Left cardiac atrium (tissue), 4 donors: ENCODE results near the gene MAP3K1. TPM values are rescaled to one million over a fixed set of nuclear protein-coding genes. Genes with fewer than 3 reads are reported as not detected.

Experiments
- ATAC-seq, 2 donors: fragments of 200-7000 bp; cut with Tn5 transposase; one replicate each; pipeline ENCODE4 v1.9.1; 2020; ENCODE audit warnings: mild to moderate bottlenecking in 2 of 2, moderate library complexity in 2 of 2
- DNase-seq: peaks from one replicate; pipeline ENCODE4 v3.0.0-alpha.2; 2020
- intact Hi-C, 2 donors: fragments of 100-400 bp; cut with DNase I; formaldehyde crosslinking; loops; one replicate each; pipeline versions ENCODE4 v1.14.1 to v1.15.1; 2022 to 2023
- total RNA-seq, 2 donors: library from RNA; stranded (reverse); fragmentation: NEBNext Ultra II Directional; extraction: Animal tissue kit (Norgen Biotek cat#: 25700); gene quantifications; one replicate each; pipeline ENCODE4 v1.2.1, GENCODE V29; 2021
- donor health status: DM: no; HTN: yes; CAD: no.
- donor health status: DM: no; HTN: yes; CAD: no; lungs with severe emphysema.
- donor health status: DM: yes; HTN: yes; CAD: no.
- donor health status: Dilated cardiomyopathy.

The MAP3K1 gene
- total RNA-seq, 2 donors from 2014 or later, result 8.4 to 8.5 TPM

DNA sequence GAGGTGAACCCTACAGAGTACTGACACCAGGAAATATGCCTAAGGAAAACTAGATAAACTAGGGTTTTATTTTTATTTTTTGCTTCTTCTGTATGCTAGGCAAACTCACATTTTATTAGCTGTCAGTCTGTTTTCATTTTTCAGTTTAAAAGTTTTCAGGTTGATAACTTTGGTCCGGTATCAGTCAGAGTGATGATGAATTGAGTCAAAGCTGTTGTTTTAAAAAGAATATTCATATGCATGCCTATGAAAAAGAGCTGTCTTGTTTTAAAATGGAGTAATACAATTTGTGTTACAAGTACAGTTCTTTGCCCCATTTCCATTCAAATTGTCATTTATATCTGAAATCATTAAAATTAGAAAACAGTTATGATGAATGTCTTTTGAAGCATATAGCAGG lies 22.6 kb downstream of the MAP3K1 start:
- no peak for ATAC-seq
- DNase-seq, result no peak
- intact Hi-C loops, result loop anchor here (1.0 to 5.0 kb wide), 2 partner anchors 566 to 568 kb away; no protein-coding TSS in a partner anchor

DNA sequence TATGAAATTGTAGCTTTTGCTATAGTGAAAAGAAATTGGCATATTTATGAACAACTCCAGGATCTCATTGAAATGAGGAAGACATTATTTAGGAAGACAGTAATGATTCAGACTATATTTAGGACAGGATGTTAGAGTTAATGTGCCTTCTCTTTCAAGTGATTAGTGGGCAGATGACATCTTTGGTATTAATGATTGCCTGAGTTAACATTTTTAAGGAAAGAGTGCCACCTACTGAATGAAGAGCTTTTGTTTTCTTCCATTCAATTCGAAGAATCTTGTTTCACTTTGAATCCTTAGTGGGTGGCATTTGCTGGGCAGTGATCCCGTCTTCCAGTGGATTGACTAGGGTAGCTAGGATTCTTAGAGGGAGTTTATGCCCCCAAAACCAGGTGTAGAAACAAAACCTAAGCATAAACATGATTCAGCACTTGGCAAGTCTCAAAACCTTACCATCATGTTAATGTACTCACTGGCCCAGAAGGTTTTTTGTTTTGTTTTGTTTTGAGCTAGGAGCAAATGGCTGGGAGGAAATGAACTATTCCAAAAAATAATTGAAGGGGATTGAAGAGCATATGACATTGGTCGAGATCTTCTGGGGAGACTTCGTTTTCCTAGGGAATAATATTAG lies 23.2 kb downstream of the MAP3K1 start:
- DNase-seq (no peak), ATAC-seq (peak; percentile 61 to 64)
- intact Hi-C loops, result loop anchor here (1.0 to 5.0 kb wide), 2 partner anchors 566 to 568 kb away; no protein-coding TSS in a partner anchor

DNA sequence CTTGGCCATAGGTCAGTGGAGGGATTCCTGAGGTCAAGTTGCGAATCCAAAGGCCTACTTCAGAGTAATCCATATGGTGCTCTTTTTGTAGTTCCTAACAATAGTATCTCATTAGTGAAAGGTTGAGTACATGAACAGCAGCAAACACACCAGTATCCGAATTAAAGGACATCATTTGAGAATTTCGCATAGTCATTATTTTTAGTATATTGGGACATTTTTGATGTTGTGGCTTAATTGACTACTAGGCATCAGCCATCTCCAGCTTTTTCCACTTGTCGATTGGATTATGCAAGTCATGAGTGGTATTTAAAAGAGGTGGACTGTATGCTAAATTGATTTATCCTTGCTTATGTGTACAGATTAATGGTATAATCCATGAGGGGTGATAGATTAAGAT lies 23.7 kb downstream of the MAP3K1 start:
- DNase-seq, result no peak
- no peak for ATAC-seq
- intact Hi-C loops, result loop anchor here in 1 of 2 donors (5.0 kb wide), 1 partner anchor 567 kb away; no protein-coding TSS in a partner anchor

DNA sequence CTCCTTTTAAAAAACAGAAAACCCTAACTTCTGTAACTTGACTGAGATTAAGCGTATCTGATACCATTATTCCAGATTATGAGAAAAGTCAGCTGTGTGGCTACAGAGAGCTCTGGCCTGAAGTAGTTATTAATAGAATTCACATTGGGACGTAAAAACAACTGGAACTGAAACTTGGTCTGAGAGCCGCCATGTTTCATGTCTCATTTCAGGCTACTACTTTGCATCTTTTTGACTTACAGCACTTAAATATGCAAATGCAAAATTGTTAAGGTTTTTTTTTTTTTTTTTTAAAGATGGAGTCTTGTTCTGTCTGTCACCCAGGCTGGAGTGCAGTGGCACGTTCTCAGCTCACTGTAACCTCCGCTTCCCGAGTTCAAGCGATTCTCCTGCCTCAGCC lies 25.2 kb downstream of the MAP3K1 start:
- intact Hi-C loops, result no loop called here

DNA sequence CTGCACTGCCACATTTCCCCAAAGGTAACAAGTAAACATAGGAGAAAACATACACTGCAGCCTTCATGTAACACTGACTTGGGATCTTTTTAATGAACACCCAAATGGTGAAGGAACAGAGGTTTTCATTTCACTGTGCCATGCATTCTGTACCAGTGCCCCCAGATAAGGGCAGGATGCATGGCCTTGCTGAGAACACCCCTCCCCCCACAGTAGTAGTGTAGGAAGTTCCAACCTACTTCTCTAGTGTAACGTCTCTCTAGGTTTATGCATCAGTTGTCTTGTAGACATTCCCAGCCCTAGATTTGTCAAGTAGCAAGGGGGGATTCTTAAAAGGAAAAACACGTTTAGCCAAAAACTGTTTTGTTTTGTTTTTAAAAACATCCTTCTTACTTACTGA lies 29.9 kb downstream of the MAP3K1 start:
- intact Hi-C loops, result no loop called here
- no peak for DNase-seq
- ATAC-seq, result peak in 1 of 2 donors; percentile 48

More for the DNA sequence above, 25.2 kb downstream of the MAP3K1 start:
- no peak for DNase-seq
- ATAC-seq, result peak in 1 of 2 donors; percentile 23

DNA sequence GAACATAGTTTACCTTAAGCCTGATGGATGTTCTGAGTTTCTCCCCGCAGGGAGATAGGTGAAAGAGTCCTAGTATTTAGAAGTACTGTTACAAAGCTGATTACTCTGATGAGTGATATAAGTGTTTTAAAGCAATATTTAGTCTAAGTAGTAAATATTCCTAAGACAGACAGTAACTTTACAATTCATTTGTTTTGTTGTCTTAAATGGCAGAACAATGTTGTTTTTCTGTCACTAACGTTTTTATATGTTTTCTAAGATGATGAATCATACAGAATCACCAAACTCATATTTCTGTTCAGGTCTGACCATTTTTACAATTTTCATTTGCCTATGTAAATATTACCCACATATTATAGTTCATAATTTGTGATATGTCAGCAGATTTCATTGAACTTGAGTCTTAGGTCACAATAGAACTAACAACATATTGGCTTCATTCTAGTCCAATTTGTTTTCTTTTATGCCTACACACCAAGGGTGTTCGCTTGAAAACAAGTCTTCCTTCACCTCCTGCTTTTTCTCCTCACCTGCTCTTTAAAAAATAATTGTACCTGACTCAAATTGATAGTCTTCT lies 30.6 kb downstream of the MAP3K1 start:
- ATAC-seq (no peak), DNase-seq (no peak)
- intact Hi-C loops, result no loop called here

DNA sequence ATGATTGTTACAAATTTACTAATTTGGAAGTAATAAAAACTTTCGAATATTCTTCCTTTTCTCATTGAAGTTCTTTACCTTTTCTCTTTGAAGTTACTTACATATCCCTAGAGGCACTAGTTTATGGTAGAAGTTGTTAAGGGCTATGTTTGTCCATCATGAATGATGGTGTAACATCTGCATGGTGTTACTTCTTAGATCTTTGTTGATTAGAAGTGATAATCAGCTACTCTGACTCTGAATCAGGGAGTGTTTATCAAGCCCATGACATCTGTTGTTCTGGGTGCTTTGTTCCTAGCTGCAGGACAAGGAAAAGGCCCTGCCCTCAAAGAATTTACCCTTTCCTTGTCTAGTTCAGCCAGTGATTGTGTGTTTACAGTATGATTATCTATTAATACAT lies 32.9 kb downstream of the MAP3K1 start:
- ATAC-seq, result no peak
- intact Hi-C loops, result no loop called here

DNA sequence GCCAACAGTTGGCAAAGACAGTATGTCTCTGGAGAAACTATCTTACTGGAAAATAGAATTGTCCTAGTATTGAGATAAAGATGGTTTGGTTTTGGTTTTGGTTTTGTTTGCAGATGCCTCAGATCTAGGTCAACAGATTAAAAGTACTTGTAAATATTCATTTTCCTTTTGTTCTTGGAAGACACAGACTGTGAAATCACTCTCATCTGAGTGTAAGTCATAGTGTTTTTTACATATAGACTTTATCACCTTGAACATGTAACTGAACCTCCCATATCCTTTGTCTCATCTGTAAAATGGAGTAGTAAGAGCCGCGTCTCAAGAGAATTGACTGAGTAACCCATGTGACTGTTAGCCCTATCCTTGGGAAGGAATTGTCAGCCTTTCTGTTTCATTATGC lies 34.3 kb downstream of the MAP3K1 start:
- ATAC-seq, result no peak
- intact Hi-C loops, result no loop called here
- DNase-seq, result no peak

More for the DNA sequence above, 32.9 kb downstream of the MAP3K1 start:
- DNase-seq, result no peak

DNA sequence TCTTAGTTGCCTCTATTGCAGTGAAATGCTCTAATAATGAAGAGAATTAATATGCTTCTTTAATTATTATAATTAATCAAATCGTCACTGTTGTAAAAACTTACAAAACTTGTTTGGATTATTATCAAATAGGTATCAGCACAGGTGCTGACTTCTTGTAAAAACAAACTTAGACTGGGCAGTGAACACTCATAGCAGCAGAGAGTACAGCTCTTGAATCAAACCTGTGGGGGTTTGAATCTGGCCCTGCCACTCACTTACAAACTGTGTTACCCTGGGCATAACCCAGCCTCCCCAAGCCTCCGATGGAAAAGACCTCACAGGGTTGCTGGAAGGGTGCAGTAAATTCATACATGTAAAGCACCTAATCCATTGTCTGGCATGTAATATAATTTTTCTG lies 35.1 kb downstream of the MAP3K1 start:
- no peak for ATAC-seq
- intact Hi-C loops, result no loop called here
- DNase-seq, result no peak

DNA sequence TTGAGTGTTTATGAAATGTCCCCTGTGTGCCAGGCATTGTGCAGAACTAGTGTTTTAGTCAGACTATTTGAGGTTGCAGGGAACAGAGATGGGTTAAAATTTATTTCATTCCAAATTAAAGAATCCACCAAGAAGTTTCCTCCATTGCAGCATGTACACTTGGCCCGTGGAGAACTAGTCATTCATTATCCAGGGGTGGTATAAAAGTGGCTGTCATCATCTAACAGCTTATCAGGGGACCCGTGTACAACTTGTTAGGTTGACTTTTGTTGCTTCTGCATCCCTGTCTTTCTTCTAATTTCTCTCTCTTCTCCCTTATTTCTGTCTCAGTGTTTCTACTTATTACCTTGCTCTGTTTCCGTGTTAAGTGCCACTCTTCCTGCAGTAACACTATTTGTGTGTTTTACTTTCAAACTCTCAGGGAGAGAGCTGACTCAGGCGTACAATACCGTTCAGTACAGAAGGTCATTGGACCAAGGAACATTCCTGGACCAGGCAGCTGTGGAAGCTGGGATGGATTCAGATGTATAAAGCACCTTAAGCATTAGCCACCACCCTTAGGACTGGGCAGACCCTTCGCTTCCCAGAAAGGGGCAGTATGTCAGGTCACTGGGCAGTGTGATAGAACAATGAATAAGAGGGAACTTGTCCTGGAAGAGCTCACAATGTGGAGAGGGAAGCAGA lies 36.1 kb downstream of the MAP3K1 start:
- ATAC-seq (peak; percentile 59 to 61), DNase-seq (no peak)
- intact Hi-C loops, result no loop called here

DNA sequence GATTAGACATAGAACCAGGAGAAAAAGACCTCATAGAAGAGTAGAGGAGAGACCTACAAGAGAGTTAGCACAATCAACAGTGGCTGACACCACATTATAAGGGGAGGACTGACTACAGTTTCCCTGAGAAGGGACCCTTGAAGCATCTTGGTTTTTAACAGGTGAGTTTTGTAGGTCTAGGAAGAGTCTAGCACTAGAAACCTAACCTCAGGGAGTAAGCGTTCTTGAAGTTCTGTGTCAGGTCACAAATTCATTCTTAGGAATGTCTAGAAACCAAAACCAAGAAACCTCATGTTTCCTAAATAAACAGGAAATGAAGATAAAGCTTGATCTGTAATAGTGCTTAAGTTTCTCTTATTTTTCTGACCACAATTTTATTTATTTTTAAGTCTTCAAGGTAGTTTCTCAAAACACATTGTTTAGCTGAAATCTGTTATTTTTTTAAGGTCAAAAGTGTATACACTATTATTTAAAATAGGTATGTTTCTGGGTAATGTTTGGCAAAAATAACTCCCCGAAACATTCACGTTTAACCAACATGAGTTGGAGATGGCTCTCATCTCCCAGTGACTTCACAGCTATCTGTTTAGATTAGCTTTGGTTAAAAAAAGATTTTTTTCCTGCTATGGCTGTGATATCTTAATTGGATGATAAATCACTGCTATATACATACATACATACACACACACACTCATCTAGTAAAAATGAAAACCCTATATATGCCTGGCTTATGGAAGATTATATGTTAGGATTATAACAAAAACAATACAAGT lies 37.1 kb downstream of the MAP3K1 start:
- intact Hi-C loops, result no loop called here
- DNase-seq (no peak), ATAC-seq (no peak)

DNA sequence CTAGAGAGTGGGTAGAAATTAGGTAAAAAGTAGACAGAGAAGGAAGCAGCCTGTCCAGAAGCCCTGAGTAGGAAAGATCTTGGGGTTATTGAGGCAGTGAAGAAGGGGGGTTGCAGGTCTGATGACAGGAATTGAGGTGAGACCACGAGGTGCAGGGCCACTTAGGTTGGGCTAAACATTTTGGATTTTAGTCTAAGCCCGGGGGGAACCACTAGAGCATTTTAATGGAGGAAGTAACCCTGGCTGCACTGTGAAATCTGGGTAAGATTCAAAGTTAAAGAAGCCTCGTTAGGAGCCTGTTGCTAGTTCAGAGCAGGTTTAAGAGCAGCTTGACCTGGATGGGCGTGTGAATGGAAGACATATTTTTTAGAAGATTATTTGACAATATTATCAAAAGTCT lies 38.3 kb downstream of the MAP3K1 start:
- intact Hi-C loops, result no loop called here
- ATAC-seq (no peak), DNase-seq (no peak)

DNA sequence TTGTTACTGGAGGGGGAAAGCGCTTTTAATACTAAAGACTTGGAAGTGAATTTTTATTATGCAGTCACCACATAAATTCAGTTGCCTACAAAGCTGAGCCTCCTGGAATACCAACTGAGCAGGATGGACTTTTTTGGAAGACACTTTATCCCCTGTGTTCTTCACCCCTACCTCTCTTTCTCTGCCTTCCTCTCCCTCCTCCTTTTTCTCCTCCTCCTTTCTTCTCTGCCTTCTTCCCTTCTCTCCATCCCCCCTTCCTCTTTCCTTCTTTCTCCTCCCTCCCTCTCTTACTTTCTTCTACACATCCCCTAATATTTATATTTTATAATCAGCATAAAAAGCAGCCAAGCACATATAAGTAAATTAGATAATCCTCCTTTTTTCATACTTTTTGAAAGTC lies 39.6 kb downstream of the MAP3K1 start:
- DNase-seq, result no peak
- ATAC-seq, result no peak
- intact Hi-C loops, result no loop called here

DNA sequence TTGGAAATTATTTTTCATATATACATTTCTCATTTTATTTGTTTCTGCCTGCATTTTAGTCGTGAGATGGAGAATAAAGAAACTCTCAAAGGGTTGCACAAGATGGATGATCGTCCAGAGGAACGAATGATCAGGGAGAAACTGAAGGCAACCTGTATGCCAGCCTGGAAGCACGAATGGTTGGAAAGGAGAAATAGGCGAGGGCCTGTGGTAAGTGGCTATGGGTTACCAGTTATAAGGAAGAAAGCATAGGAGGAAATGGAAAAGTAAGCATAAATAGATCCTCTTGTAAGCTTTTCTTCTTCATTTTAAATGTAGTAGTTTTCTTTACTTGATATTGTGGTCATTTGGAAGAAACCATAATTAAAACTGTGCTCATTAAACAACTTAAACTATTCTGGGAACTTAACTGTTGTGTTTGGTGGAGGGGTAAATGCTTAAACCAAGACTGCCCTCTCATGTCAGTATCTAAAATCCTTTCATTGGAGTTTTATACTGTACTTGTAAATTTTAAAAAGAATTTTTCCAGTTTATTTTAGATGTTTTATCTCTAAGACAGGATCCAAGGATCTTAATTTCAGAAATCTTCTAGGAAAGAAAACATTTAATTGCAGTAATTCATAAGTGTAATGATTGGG lies 41.3 kb downstream of the MAP3K1 start:
- DNase-seq, result no peak
- intact Hi-C loops, result no loop called here
- peak in 1 of 2 donors; percentile 21 for ATAC-seq

DNA sequence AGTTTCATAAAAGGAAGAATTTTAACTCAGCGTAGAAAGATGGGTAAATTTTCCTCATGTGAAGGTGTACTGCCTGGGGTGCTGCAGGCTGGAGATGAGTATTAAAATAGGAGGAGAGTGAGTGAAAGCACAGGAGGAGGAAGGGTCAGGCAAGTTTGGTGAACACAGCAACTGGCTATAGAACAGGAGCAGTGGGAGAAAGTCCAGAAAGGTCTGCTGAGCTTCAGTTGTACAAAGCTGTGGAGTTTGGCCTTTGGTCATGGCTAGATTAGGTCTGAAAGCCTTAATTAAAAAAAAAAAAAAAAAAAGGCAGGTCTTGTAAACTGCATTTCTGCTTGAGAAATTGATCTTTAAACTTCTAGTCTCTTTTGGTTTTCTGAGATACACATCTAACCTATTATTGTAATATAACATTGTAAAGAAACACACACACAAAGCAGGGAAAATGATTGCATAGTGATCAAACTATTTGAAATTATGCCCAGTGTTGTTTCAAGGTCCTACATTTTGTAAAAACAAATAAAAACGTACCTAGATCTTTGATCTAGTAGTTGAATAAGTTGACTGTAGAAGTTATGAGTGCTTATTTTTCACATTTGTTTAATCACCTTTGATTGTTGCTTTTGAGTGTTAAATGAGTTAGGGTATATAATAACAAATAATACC lies 43.6 kb downstream of the MAP3K1 start:
- DNase-seq, result no peak
- intact Hi-C loops, result no loop called here
- no peak for ATAC-seq

DNA sequence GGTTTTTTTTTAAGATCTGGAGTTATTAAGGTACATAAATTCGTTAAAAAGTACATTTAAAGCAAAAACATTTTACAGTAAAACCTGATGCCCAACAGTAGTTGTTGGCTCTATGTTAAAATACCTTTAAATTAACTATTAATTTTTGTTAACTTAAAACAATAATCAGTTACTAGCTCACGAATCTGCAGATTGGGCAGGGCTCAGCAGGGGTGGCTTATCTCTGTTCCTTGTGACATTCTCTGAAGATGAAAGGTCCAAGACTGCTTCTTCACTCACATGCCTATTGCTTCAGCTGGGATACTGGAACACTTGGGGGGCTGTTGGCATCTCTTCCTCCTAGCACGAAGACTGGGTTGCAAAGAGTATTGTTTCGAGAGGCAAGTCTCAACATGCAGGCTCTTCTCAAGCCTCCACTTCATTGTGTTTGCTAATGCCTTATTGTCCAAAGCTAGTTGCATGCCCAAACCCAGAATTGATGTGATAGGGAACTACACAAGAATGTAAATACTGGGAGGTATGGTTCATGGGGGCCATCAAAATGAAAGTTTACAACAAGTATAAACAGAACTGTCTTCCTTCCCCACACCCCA lies 46.6 kb downstream of the MAP3K1 start:
- intact Hi-C loops, result no loop called here
- ATAC-seq (no peak), DNase-seq (no peak)

DNA sequence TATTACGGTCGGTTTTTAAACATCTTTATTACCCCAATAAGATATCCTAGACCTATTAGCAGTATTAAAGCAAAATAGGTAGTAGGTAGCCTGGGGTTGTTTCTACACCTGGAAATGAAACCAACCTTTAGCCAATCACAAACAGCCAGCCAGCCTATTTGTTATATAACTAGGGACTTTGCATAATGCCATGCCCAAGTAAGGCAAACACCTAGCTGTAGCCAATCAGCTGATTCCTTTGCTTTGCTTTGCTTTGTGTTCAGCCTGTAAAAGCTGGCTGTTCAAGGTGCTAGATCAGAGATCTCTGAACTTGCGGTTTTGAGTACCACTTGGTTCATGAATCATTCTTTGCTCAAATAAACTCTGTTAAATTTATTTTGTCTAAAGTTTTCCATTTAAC lies 47.6 kb downstream of the MAP3K1 start:
- intact Hi-C loops, result no loop called here
- no peak for ATAC-seq
- DNase-seq, result no peak

DNA sequence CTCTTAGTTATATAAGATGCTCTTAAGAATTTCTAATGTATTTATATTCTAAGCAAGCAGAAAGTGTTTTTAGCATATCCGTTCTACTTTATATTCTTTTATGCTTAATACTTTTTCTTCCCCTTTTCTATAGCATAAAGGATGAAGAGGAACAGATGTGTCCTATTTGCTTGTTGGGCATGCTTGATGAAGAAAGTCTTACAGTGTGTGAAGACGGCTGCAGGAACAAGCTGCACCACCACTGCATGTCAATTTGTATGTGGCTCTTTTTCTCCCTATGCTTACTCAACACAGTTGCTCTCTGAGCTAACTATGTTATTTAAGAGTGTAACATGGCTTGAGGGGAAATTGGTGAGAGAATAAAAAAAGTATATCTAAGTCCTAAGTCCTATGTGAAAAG lies 56.4 kb downstream of the MAP3K1 start:
- no peak for ATAC-seq
- intact Hi-C loops, result no loop called here

More for the DNA sequence above, 56.4 kb downstream of the MAP3K1 start:
- no peak for DNase-seq
